Measurements from ENCODE around the gene SPP1.

- TF ChIP-seq CTCF (conservative IDR thresholded peaks at IDR 0.05 in 1 of 2, IDR thresholded peaks at IDR 0.05 in 1 of 2; ENCODE audit: extremely low read depth in 1 of 2, insufficient read depth in 1 of 2, low read depth in 1 of 2, low read length in 2 of 2), result no peak
- no peak for TF ChIP-seq EZH2 (IDR thresholded peaks at IDR 0.05; ENCODE audit: borderline replicate concordance, low read length)
Measured at GRCh38 chr4:88027611-88028608, 52.4 kb downstream of the SPP1 start.
